Measurements from ENCODE around the gene ATP10A. TPM values are rescaled to one million over a fixed set of nuclear protein-coding genes. Genes with fewer than 3 reads are reported as not detected.

The ATP10A gene
- total and polyA plus RNA-seq, 2 of the 8 experiments (the other 6 are each of a cell fraction or from before 2014, with no cell fraction given), result 2.0 to 2.8 TPM

DNA sequence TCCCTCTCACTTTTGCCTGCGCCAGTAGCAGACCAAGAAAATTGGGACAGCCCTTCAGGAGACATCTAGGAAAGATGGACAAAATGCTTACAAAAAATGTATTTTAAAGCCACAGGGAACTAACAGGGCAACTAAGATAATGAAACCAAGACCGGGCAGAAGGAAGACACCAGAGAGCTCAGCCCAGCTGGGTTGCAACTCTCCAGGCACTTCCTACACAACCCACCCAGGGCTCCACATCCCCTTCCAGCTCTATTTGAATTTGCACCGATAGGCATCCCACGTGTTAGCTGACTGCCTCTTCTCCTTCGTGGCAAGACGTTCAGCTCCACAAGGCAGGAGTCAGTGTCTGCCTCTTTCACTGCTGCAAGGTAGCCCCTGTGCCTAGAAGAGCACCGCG is 6.6 kb upstream of the ATP10A start (continued):
- no peak for TF ChIP-seq TEAD4 (IDR thresholded peaks at IDR 0.05; ENCODE audit: low read depth, low read length)
- no peak for TF ChIP-seq CBX8 (IDR thresholded peaks at IDR 0.05; ENCODE audit: borderline replicate concordance, low read depth, low read length)
- no peak for TF ChIP-seq BACH1 (IDR thresholded peaks at IDR 0.05; ENCODE audit: low read length)
- no peak for TF ChIP-seq JUN (IDR thresholded peaks at IDR 0.05; ENCODE audit: low read depth, low read length)
- no peak for TF ChIP-seq SP4 (IDR thresholded peaks at IDR 0.05; ENCODE audit: low read length)
- no peak for TF ChIP-seq RBBP5 (IDR thresholded peaks at IDR 0.05; ENCODE audit: borderline replicate concordance, low read depth, low read length)

All from H1 (cell line).